GM23338 (cell line): Measurements from ENCODE around the gene FCN2.

Source experiments
- POLR2AphosphoS5 ChIP-seq: IDR thresholded peaks from 2 replicates; pipeline ENCODE4 v1.6.1; 2016; ENCODE audit warnings: antibody characterized with exemption, low read depth
- TF ChIP-seq, protein P1 (sequence below), 2 experiments: fragments of 200-600 bp in 1 of 2; sonication (generic) in 1 of 2; conservative IDR thresholded peaks; 2 replicates each; pipeline versions ENCODE4 v1.5.1 to v1.6.1; 2016 to 2017; ENCODE audit warnings: antibody characterized with exemption in 2 of 2, low read depth in 2 of 2, mild to moderate bottlenecking in 2 of 2, moderate library complexity in 1 of 2
- TF ChIP-seq, protein P2 (sequence below): IDR thresholded peaks from one replicate; pipeline ENCODE4 v1.6.1; 2018; ENCODE audit warnings: antibody characterized with exemption; ENCODE audit not compliant: unreplicated experiment

GRCh38 chr9:134923466-134923865 is 42.9 kb downstream of the FCN2 start:
- TF ChIP-seq, protein P1, sequence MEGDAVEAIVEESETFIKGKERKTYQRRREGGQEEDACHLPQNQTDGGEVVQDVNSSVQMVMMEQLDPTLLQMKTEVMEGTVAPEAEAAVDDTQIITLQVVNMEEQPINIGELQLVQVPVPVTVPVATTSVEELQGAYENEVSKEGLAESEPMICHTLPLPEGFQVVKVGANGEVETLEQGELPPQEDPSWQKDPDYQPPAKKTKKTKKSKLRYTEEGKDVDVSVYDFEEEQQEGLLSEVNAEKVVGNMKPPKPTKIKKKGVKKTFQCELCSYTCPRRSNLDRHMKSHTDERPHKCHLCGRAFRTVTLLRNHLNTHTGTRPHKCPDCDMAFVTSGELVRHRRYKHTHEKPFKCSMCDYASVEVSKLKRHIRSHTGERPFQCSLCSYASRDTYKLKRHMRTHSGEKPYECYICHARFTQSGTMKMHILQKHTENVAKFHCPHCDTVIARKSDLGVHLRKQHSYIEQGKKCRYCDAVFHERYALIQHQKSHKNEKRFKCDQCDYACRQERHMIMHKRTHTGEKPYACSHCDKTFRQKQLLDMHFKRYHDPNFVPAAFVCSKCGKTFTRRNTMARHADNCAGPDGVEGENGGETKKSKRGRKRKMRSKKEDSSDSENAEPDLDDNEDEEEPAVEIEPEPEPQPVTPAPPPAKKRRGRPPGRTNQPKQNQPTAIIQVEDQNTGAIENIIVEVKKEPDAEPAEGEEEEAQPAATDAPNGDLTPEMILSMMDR (conservative IDR thresholded peaks at IDR 0.05; ENCODE audit: low read depth in 2 of 2) = no peak
- TF ChIP-seq, protein P2, sequence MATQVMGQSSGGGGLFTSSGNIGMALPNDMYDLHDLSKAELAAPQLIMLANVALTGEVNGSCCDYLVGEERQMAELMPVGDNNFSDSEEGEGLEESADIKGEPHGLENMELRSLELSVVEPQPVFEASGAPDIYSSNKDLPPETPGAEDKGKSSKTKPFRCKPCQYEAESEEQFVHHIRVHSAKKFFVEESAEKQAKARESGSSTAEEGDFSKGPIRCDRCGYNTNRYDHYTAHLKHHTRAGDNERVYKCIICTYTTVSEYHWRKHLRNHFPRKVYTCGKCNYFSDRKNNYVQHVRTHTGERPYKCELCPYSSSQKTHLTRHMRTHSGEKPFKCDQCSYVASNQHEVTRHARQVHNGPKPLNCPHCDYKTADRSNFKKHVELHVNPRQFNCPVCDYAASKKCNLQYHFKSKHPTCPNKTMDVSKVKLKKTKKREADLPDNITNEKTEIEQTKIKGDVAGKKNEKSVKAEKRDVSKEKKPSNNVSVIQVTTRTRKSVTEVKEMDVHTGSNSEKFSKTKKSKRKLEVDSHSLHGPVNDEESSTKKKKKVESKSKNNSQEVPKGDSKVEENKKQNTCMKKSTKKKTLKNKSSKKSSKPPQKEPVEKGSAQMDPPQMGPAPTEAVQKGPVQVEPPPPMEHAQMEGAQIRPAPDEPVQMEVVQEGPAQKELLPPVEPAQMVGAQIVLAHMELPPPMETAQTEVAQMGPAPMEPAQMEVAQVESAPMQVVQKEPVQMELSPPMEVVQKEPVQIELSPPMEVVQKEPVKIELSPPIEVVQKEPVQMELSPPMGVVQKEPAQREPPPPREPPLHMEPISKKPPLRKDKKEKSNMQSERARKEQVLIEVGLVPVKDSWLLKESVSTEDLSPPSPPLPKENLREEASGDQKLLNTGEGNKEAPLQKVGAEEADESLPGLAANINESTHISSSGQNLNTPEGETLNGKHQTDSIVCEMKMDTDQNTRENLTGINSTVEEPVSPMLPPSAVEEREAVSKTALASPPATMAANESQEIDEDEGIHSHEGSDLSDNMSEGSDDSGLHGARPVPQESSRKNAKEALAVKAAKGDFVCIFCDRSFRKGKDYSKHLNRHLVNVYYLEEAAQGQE = no peak
- no peak for TF ChIP-seq POLR2AphosphoS5
